Keratinocyte (primary cell): ENCODE results near the gene SUPT20HL2.

Experiments
- CTCF ChIP-seq, 3 experiments: IDR thresholded peaks in 1 of 3; conservative IDR thresholded peaks in 1 of 3; optimal IDR thresholded peaks in 1 of 3; 2 replicates in 2 of 3; 3 replicates in 1 of 3; pipeline versions ENCODE3 to v1.5.1; 2011; ENCODE audit warnings: low read length in 3 of 3, mild to moderate bottlenecking in 3 of 3, moderate library complexity in 2 of 3, control low read depth in 1 of 3, inconsistent platforms in 1 of 3; ENCODE audit not compliant: insufficient read depth in 2 of 3; ENCODE audit errors: extremely low read depth in 1 of 3
- EZH2 ChIP-seq: IDR thresholded peaks from one replicate; pipeline ENCODE4 v1.6.1; 2012; ENCODE audit warnings: inconsistent platforms, mild to moderate bottlenecking, low read length, moderate library complexity

- TF ChIP-seq CTCF (optimal IDR thresholded peaks at IDR 0.05 in 1 of 3, IDR thresholded peaks at IDR 0.05 in 1 of 3, conservative IDR thresholded peaks at IDR 0.05 in 1 of 3; ENCODE audit: extremely low read depth in 1 of 3, insufficient read depth in 2 of 3, low read length in 3 of 3) (no peak), EZH2 (no peak)
Measured at GRCh38 chrX:24285082-24285481, 28.8 kb downstream of the SUPT20HL2 start.
